OCI-LY1 (cell line): ENCODE results near the gene ZNF629.

ENCODE experiments used
- H2AFZ ChIP-seq: fragments of 200-600 bp; sonication (generic), shearing (Covaris generic); 2 replicates; pipeline ENCODE4 v1.6.0; 2014; ENCODE audit warnings: antibody characterized with exemption, mild to moderate bottlenecking, low read length
- H3F3A ChIP-seq: fragments of 200-600 bp; sonication (generic), shearing (Covaris generic); 2 replicates; pipeline ENCODE4 v1.6.0; 2014; ENCODE audit warnings: mild to moderate bottlenecking, antibody characterized with exemption, low read length, moderate library complexity; ENCODE audit not compliant: insufficient read depth
- H3K27ac ChIP-seq: fragments of 200-600 bp; sonication (generic); 2 replicates; pipeline ENCODE4 v1.5.1; 2014; ENCODE audit warnings: low read length, mixed run types, mild to moderate bottlenecking, low read depth; ENCODE audit not compliant: poor library complexity, severe bottlenecking
- H3K27me3 ChIP-seq: fragments of 200-600 bp; sonication (generic); 2 replicates; pipeline ENCODE4 v1.6.0; 2014; ENCODE audit warnings: antibody characterized with exemption, mild to moderate bottlenecking, low read length, moderate library complexity; ENCODE audit not compliant: insufficient read depth
- H3K36me3 ChIP-seq: fragments of 200-600 bp; sonication (generic); 2 replicates; pipeline ENCODE4 v1.6.1; 2014; ENCODE audit warnings: mild to moderate bottlenecking, antibody characterized with exemption, low read length, moderate library complexity, mixed read lengths; ENCODE audit not compliant: insufficient read depth
- H3K4me1 ChIP-seq: fragments of 200-600 bp; sonication (generic); 2 replicates; pipeline ENCODE4 v1.5.1; 2014; ENCODE audit warnings: mild to moderate bottlenecking, low read length, moderate library complexity; ENCODE audit not compliant: insufficient read depth, severe bottlenecking
- H3K4me2 ChIP-seq: fragments of 200-600 bp; sonication (generic), shearing (Covaris generic); 2 replicates; pipeline ENCODE4 v1.6.1; 2014; ENCODE audit warnings: low read length
- H3K4me3 ChIP-seq: fragments of 200-600 bp; sonication (generic); 2 replicates; pipeline ENCODE4 v1.5.1; 2014; ENCODE audit warnings: low read length, low read depth, mild to moderate bottlenecking, mixed read lengths; ENCODE audit not compliant: poor library complexity, severe bottlenecking
- H3K79me2 ChIP-seq: fragments of 200-600 bp; shearing (Covaris generic); 2 replicates; pipeline ENCODE4 v1.6.1; 2016; ENCODE audit warnings: mixed run types, low read length, mixed read lengths; ENCODE audit not compliant: insufficient read depth
- H3K9ac ChIP-seq: fragments of 200-600 bp; sonication (generic), shearing (Covaris generic); 2 replicates; pipeline ENCODE4 v1.6.1; 2014; ENCODE audit warnings: mild to moderate bottlenecking, low read length, mixed read lengths
- H3K9me2 ChIP-seq: fragments of 200-600 bp; sonication (generic), shearing (Covaris generic); 2 replicates; pipeline ENCODE4 v1.6.1; 2014; ENCODE audit warnings: low read depth, mild to moderate bottlenecking, low read length, mixed read lengths
- H3K9me3 ChIP-seq: fragments of 200-600 bp; shearing (Covaris generic); 2 replicates; pipeline ENCODE4 v1.6.1; 2014; ENCODE audit warnings: low read length, mixed read lengths
- H4K20me1 ChIP-seq: fragments of 200-600 bp; sonication (generic), shearing (Covaris generic); 2 replicates; pipeline ENCODE4 v1.6.0; 2016; ENCODE audit warnings: mild to moderate bottlenecking, low read length; ENCODE audit not compliant: insufficient read depth
- CTCF ChIP-seq: fragments of 200-600 bp; sonication (generic), shearing (Covaris generic); IDR thresholded peaks from 2 replicates; pipeline ENCODE4 v1.5.1; 2017; ENCODE audit warnings: mild to moderate bottlenecking, antibody characterized with exemption, low read length, moderate library complexity, mixed read lengths
- EZH2 ChIP-seq: fragments of 200-600 bp; sonication (generic), shearing (Covaris generic); IDR thresholded peaks from 2 replicates; pipeline ENCODE4 v1.8.0; 2017; ENCODE audit warnings: borderline replicate concordance, mixed run types, mild to moderate bottlenecking, antibody characterized with exemption, low read length, moderate library complexity, mixed read lengths

Gene ZNF629

GRCh38 chr16:30808146-30808545 lies 21.1 kb upstream of the ZNF629 start:
- no peak overlapping the region for H3K4me2 ChIP-seq
- H3K27me3 ChIP-seq, result no peaks in the 10 kb centered on the region
- TF ChIP-seq CTCF, result no peak
- no peak for TF ChIP-seq EZH2
- no peaks in the 10 kb centered on the region for H3K9me3 ChIP-seq
- no peak overlapping the region for H3K4me3 ChIP-seq
- no peaks in the 10 kb centered on the region for H3F3A ChIP-seq
- no peaks in the 10 kb centered on the region for H4K20me1 ChIP-seq
- H2AFZ ChIP-seq, result no peak overlapping the region
- H3K27ac ChIP-seq, result no peak overlapping the region
- H3K4me1 ChIP-seq, result peaks cover 8% of the 10 kb centered on the region
- H3K36me3 ChIP-seq, result no peaks in the 10 kb centered on the region
- no peaks in the 10 kb centered on the region for H3K9me2 ChIP-seq
- H3K9ac ChIP-seq, result no peak overlapping the region
- H3K79me2 ChIP-seq, result no peaks in the 10 kb centered on the region

- H3K9ac ChIP-seq, result no peak overlapping the region
- H4K20me1 ChIP-seq, result no peaks in the 10 kb centered on the region
- H3K27ac ChIP-seq, result no peak overlapping the region
- no peaks in the 10 kb centered on the region for H3K9me2 ChIP-seq
- no peak overlapping the region for H2AFZ ChIP-seq
- no peaks in the 10 kb centered on the region; the same call in 1 of the 2 replicates for H3K27me3 ChIP-seq
- no peaks in the 10 kb centered on the region for H3K79me2 ChIP-seq
- H3K9me3 ChIP-seq, result no peaks in the 10 kb centered on the region
- TF ChIP-seq EZH2 (no peak), CTCF (no peak)
- peaks cover 8% of the 10 kb centered on the region for H3K4me1 ChIP-seq
- no peaks in the 10 kb centered on the region for H3K36me3 ChIP-seq
- H3K4me2 ChIP-seq, result peak overlapping the region; percentile 25; the same call in 1 of the 2 replicates
- H3F3A ChIP-seq, result no peaks in the 10 kb centered on the region
- no peak overlapping the region for H3K4me3 ChIP-seq
Observed at GRCh38 chr16:30805370-30806169, 18.6 kb upstream of the ZNF629 start.

- H3F3A ChIP-seq, result no peaks in the 10 kb centered on the region
- no peaks in the 10 kb centered on the region; the same call in 1 of the 2 replicates for H3K27me3 ChIP-seq
- no peaks in the 10 kb centered on the region for H3K9me2 ChIP-seq
- H4K20me1 ChIP-seq, result no peaks in the 10 kb centered on the region
- no peaks in the 10 kb centered on the region for H3K36me3 ChIP-seq
- no peaks in the 10 kb centered on the region for H3K9me3 ChIP-seq
- no peaks in the 10 kb centered on the region for H3K79me2 ChIP-seq
- no peak overlapping the region for H3K4me3 ChIP-seq
- TF ChIP-seq EZH2, result no peak
- TF ChIP-seq CTCF, result no peak
- H3K27ac ChIP-seq, result no peak overlapping the region
- H3K4me1 ChIP-seq, result peaks cover 8% of the 10 kb centered on the region
- no peak overlapping the region for H2AFZ ChIP-seq
- no peak overlapping the region for H3K4me2 ChIP-seq
- H3K9ac ChIP-seq, result no peak overlapping the region
Observed at GRCh38 chr16:30805056-30805369, 18.0 kb upstream of the ZNF629 start.
